B cell (primary cell): ENCODE data around the gene USP36. TPM values are rescaled to one million over a fixed set of nuclear protein-coding genes. Genes with fewer than 3 reads are reported as not detected.

ENCODE experiments used
- ATAC-seq: fragments of 200-7000 bp; cut with Tn5 transposase; one replicate; pipeline ENCODE4 v1.10.0; 2021; ENCODE audit warnings: low read depth, mild to moderate bottlenecking, moderate number of reproducible peaks, moderate library complexity
- CTCF ChIA-PET: fragments of 350-600 bp; sonication (Branson Sonifier 250); formaldehyde crosslinking; loops from one replicate; lab custom pipeline; 2021; ENCODE audit warnings: antibody characterized with exemption, inconsistent platforms; lab: Charles Lee
- POLR2A ChIA-PET: fragments of 350-600 bp; sonication (Branson Sonifier 250); formaldehyde crosslinking; loops from one replicate; lab custom pipeline; 2021; ENCODE audit warnings: antibody characterized with exemption; lab: Charles Lee
- DNase-seq: peaks from one replicate; pipeline ENCODE4 v3.0.0; 2013
- H2AFZ ChIP-seq: 2 replicates; pipeline ENCODE4 v1.6.1; 2012; ENCODE audit warnings: mild to moderate bottlenecking, low read depth, low read length; ENCODE audit not compliant: insufficient read depth, poor library complexity, severe bottlenecking
- H3K27ac ChIP-seq, 2 donors: 1 replicate in 1 of 2; 2 replicates in 1 of 2; pipeline ENCODE4 v1.5.1; 2012 to 2013; ENCODE audit warnings: low read length in 2 of 2, mild to moderate bottlenecking in 2 of 2, moderate library complexity in 1 of 2
- H3K27me3 ChIP-seq, 4 experiments: fragments of 200-600 bp in 1 of 4; sonication (generic) in 1 of 4; replicated peaks in 1 of 4; 1 replicate in 2 of 4; 2 replicates in 2 of 4; pipeline versions ENCODE4 v1.6.1 to v1.7.0; 2013 to 2016; ENCODE audit warnings: low read length in 3 of 4, mild to moderate bottlenecking in 2 of 4, mixed read lengths in 1 of 4, moderate library complexity in 1 of 4; ENCODE audit not compliant: insufficient read depth in 4 of 4, control insufficient read depth in 3 of 4; ENCODE audit errors: control extremely low read depth in 1 of 4
- H3K36me3 ChIP-seq, 2 experiments: replicated peaks in 1 of 2; 1 replicate in 1 of 2; 2 replicates in 1 of 2; pipeline versions ENCODE4 v1.6.1 to v1.7.1; 2013; ENCODE audit warnings: low read length in 1 of 2; ENCODE audit not compliant: insufficient read depth in 2 of 2, control insufficient read depth in 1 of 2; ENCODE audit errors: control extremely low read depth in 1 of 2, extremely low read depth in 1 of 2
- H3K4me1 ChIP-seq, 2 donors: fragments of 200-600 bp in 1 of 2; sonication (generic) in 1 of 2; 1 replicate in 1 of 2; 2 replicates in 1 of 2; pipeline versions ENCODE4 v1.5.1 to v1.6.1; 2013 to 2017; ENCODE audit warnings: low read length in 2 of 2; ENCODE audit not compliant: control insufficient read depth in 2 of 2, insufficient read depth in 2 of 2
- H3K4me2 ChIP-seq: replicated peaks from 2 replicates; pipeline ENCODE3; 2012; ENCODE audit warnings: mild to moderate bottlenecking, low read depth, low read length; ENCODE audit not compliant: poor library complexity, severe bottlenecking
- H3K4me3 ChIP-seq, 5 experiments: fragments of 200-600 bp in 1 of 5; sonication (generic) in 1 of 5; 1 replicate in 3 of 5; 2 replicates in 2 of 5; pipeline versions ENCODE4 v1.5.1 to v1.7.0; 2011 to 2016; ENCODE audit warnings: low read length in 4 of 5, mild to moderate bottlenecking in 4 of 5, low read depth in 2 of 5, control low read depth in 1 of 5, moderate library complexity in 1 of 5; ENCODE audit not compliant: insufficient read depth in 1 of 5; ENCODE audit errors: control extremely low read depth in 1 of 5, extremely low read depth in 1 of 5
- H3K79me2 ChIP-seq: fragments of 200-600 bp; sonication (generic); one replicate; pipeline ENCODE4 v1.6.0; 2016; ENCODE audit warnings: low read length; ENCODE audit not compliant: control insufficient read depth, insufficient read depth
- H3K9ac ChIP-seq: fragments of 200-600 bp; sonication (generic); 2 replicates; pipeline ENCODE4 v1.6.1; 2017; ENCODE audit warnings: mild to moderate bottlenecking, low read length, moderate library complexity
- H3K9me3 ChIP-seq, 3 donors: one replicate each; pipeline versions ENCODE4 v1.6.1 to v1.7.1; 2013; ENCODE audit warnings: low read length in 2 of 3; ENCODE audit not compliant: control insufficient read depth in 2 of 3, insufficient read depth in 1 of 3; ENCODE audit errors: control extremely low read depth in 1 of 3
- H4K20me1 ChIP-seq: 2 replicates; pipeline ENCODE4 v1.6.0; 2012; ENCODE audit warnings: mild to moderate bottlenecking, low read length; ENCODE audit not compliant: insufficient read depth, control insufficient read depth, poor library complexity, severe bottlenecking
- H3K27ac Mint-ChIP-seq: one replicate; pipeline ENCODE4 v1.8.0; 2021; ENCODE audit warnings: mixed read lengths
- H3K27me3 Mint-ChIP-seq: one replicate; pipeline ENCODE4 v1.8.0; 2021; ENCODE audit warnings: mixed read lengths
- H3K4me1 Mint-ChIP-seq: one replicate; pipeline ENCODE4 v1.8.0; 2021; ENCODE audit warnings: mixed read lengths
- H3K4me3 Mint-ChIP-seq: one replicate; pipeline ENCODE4 v1.8.0; 2021; ENCODE audit warnings: mixed read lengths
- H3K9me3 Mint-ChIP-seq: one replicate; pipeline ENCODE4 v1.8.0; 2022; ENCODE audit warnings: mixed read lengths; ENCODE audit not compliant: insufficient read depth
- CTCF ChIP-seq: fragments of 200-600 bp; IDR thresholded peaks from one replicate; pipeline ENCODE4 v1.8.0; 2022; ENCODE audit warnings: antibody characterized with exemption, mild to moderate bottlenecking
- EZH2 ChIP-seq: IDR thresholded peaks from 2 replicates; pipeline ENCODE4 v1.6.1; 2012; ENCODE audit warnings: borderline replicate concordance, low read depth, mild to moderate bottlenecking, moderate library complexity, low read length; ENCODE audit not compliant: insufficient read depth, poor library complexity, severe bottlenecking
- WGBS: methylation state at CpG from one replicate; pipeline ENCODE4 v1.1.5; 2013; ENCODE audit warnings: missing lambda C conversion rate; ENCODE audit not compliant: insufficient coverage; 5-methylcytosine and 5-hydroxymethylcytosine counted together
- intact Hi-C: fragments of 100-400 bp; cut with micrococcal nuclease; formaldehyde crosslinking; loops from one replicate; pipeline ENCODE4 v1.10.0; 2022
- polyA plus RNA-seq: library from polyadenylated mRNA; depleted of rRNA; stranded (reverse); fragments of >200 nt; gene quantifications from 2 replicates; pipeline ENCODE4 v1.2.3, GENCODE V29; 2012
- total RNA-seq, 2 donors: library from RNA; stranded (reverse); fragments of 120-200 nt in 1 of 2; gene quantifications; 1 replicate in 1 of 2; 2 replicates in 1 of 2; pipeline versions ENCODE4 v1.2.3 to v1.2.4, GENCODE V29; 2013 to 2022

USP36 gene
- total and polyA plus RNA-seq, 2 donors (not counting 1 experiment from before 2014, with no cell fraction given): 52.2 to 137 TPM

- POLR2A ChIA-PET: no interaction called here
- H3K36me3 ChIP-seq: peaks cover 0 to 67% of the 10 kb centered on the region in 2 experiments
- H3K27ac Mint-ChIP-seq: no peak overlapping the region
- H3K9ac ChIP-seq: no peak overlapping the region
- H3K4me3 Mint-ChIP-seq: no peak overlapping the region
- intact Hi-C loops: no loop called here
- ATAC-seq (no peak), DNase-seq (no peak)
- no peak overlapping the region for H3K4me2 ChIP-seq
- no peaks in the 10 kb centered on the region for H3K27me3 ChIP-seq
- peaks cover 23% of the 10 kb centered on the region for H4K20me1 ChIP-seq
- no peaks in the 10 kb centered on the region for H3K27me3 Mint-ChIP-seq
- 88% methylated on average over 13 of the region's 14 CpGs for WGBS
- CTCF ChIA-PET: interaction anchor here (1.4 kb wide), 1 partner anchor 308 kb away, joined by 3 read pairs; no protein-coding TSS in a partner anchor
- H3K4me1 ChIP-seq: peaks cover 19% of the 10 kb centered on the region in 2 donors
- peaks cover 36% of the 10 kb centered on the region for H3K79me2 ChIP-seq
- no peaks in the 10 kb centered on the region for H3K9me3 Mint-ChIP-seq
- H3K9me3 ChIP-seq: no peaks in the 10 kb centered on the region
- H2AFZ ChIP-seq: no peak overlapping the region
- no peak overlapping the region for H3K4me3 ChIP-seq
- peak overlapping the region in 1 of 2 donors; percentile 81 for H3K27ac ChIP-seq
- H3K4me1 Mint-ChIP-seq: peaks cover 18% of the 10 kb centered on the region
- no peak for TF ChIP-seq EZH2
- TF ChIP-seq CTCF: no peak
These were observed 35.3 kb downstream of the USP36 start for GRCh38 chr17:78805301-78805700.

GRCh38 chr17:78804777-78805176, 35.8 kb downstream of the USP36 start:
- ChIA-PET CTCF (interaction anchor here (0.6 to 1.4 kb wide), 2 partner anchors 58 to 308 kb away, joined by 3 to 4 read pairs; no protein-coding TSS in a partner anchor), POLR2A (interaction anchor here (0.7 kb wide), 1 partner anchor 956 kb away, joined by 7 read pairs; no protein-coding TSS in a partner anchor)
- H4K20me1 ChIP-seq: peaks cover 23% of the 10 kb centered on the region
- H3K27ac ChIP-seq: no peak overlapping the region
- 83% methylated on average over 10 of the region's 11 CpGs for WGBS
- H2AFZ ChIP-seq: no peak overlapping the region
- no peak overlapping the region for H3K4me2 ChIP-seq
- no peaks in the 10 kb centered on the region for H3K9me3 ChIP-seq
- DNase-seq: no peak
- Mint-ChIP-seq H3K4me1 (peaks cover 18% of the 10 kb centered on the region), H3K27me3 (no peaks in the 10 kb centered on the region), H3K4me3 (no peak overlapping the region), H3K27ac (no peak overlapping the region), H3K9me3 (no peaks in the 10 kb centered on the region)
- H3K4me1 ChIP-seq: peaks cover 19% of the 10 kb centered on the region in 2 donors
- H3K4me3 ChIP-seq: no peak overlapping the region
- TF ChIP-seq CTCF: no peak
- TF ChIP-seq EZH2: no peak
- H3K36me3 ChIP-seq: peaks cover 0 to 64% of the 10 kb centered on the region in 2 experiments
- intact Hi-C loops: no loop called here
- no peaks in the 10 kb centered on the region for H3K27me3 ChIP-seq
- no peak for ATAC-seq
- H3K9ac ChIP-seq: no peak overlapping the region
- peaks cover 38% of the 10 kb centered on the region for H3K79me2 ChIP-seq
